ENCODE results near the gene ALG5.
A peak's percentile ranks its signal among the peaks of the same experiment; 100 is the strongest.

ALG5 gene

GRCh38 chr13:36981156-36981743 is 17.9 kb downstream of the ALG5 start:
- TF ChIP-seq CTCF (conservative IDR thresholded peaks at IDR 0.05; ENCODE audit: low read depth, low read length): peak; percentile 49
- DNase-seq (ENCODE audit: low read depth): no peak
- H3K4me3 ChIP-seq (ENCODE audit: low read length): no peak overlapping the region

- H3K4me3 ChIP-seq (ENCODE audit: low read length): no peak overlapping the region
- no peak for DNase-seq (ENCODE audit: low read depth)
- no peak for TF ChIP-seq CTCF (conservative IDR thresholded peaks at IDR 0.05; ENCODE audit: low read depth, low read length)
Observed at GRCh38 chr13:36979361-36980050, 19.6 kb downstream of the ALG5 start.

GRCh38 chr13:36975172-36975571 is 24.0 kb downstream of the ALG5 start:
- no peak overlapping the region for H3K4me3 ChIP-seq (ENCODE audit: low read length)
- TF ChIP-seq CTCF (conservative IDR thresholded peaks at IDR 0.05; ENCODE audit: low read depth, low read length): no peak
- no peak for DNase-seq (ENCODE audit: low read depth)

- TF ChIP-seq CTCF (conservative IDR thresholded peaks at IDR 0.05; ENCODE audit: low read depth, low read length): no peak
- no peak for DNase-seq (ENCODE audit: low read depth)
Observed at GRCh38 chr13:36973621-36974295, 25.4 kb downstream of the ALG5 start.

GRCh38 chr13:36973009-36973408 is 26.1 kb downstream of the ALG5 start:
- no peak for TF ChIP-seq CTCF (conservative IDR thresholded peaks at IDR 0.05; ENCODE audit: low read depth, low read length)
- H3K4me3 ChIP-seq (ENCODE audit: low read length): no peak overlapping the region
- DNase-seq (ENCODE audit: low read depth): no peak

More at GRCh38 chr13:36973621-36974295, 25.4 kb downstream of the ALG5 start:
- no peak overlapping the region for H3K4me3 ChIP-seq (ENCODE audit: low read length)

GRCh38 chr13:36966404-36966803 is 32.7 kb downstream of the ALG5 start:
- no peak for DNase-seq (ENCODE audit: low read depth)
- H3K4me3 ChIP-seq (ENCODE audit: low read length): no peak overlapping the region
- no peak for TF ChIP-seq CTCF (conservative IDR thresholded peaks at IDR 0.05; ENCODE audit: low read depth, low read length)
